ENCODE results near the gene DUT. TPM values are rescaled to one million over a fixed set of nuclear protein-coding genes. Genes with fewer than 3 reads are reported as not detected.

Gene DUT
- total RNA-seq, 1 experiment from 2014 or later, result 148 TPM

DNA sequence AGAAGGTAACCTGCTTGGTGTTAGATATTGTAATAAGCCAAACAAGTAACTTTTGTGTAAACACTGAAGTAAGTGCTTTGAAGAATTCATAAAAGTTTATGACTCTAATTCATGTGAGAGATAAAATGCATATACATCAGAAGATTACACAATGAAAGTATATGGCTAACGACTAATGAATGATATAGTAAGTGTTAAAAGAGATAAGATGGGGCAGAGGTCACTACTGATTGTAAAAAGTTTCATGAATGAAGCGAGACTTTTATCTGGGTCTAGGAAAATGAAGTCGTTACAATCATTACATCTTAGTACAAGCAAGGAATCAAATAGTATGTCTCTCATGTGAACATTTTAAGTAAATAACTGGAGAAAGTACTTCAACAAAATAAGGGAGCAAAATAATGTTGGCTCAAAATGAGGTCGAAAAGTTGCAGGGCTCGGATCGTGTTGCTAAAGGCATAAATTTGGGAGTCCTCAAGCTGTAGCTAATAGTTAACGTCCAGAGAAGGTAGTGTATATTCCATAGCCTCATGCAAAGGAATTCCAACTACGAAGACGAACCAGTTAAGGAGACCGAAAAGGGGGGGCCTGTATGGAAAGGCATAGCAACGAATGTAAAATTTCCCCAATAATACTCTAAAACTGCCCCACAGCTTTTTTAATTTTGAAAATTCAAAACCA, 984 bp upstream of the DUT start:
- DNase-seq (ENCODE audit: low spot score), result no peak

DNA sequence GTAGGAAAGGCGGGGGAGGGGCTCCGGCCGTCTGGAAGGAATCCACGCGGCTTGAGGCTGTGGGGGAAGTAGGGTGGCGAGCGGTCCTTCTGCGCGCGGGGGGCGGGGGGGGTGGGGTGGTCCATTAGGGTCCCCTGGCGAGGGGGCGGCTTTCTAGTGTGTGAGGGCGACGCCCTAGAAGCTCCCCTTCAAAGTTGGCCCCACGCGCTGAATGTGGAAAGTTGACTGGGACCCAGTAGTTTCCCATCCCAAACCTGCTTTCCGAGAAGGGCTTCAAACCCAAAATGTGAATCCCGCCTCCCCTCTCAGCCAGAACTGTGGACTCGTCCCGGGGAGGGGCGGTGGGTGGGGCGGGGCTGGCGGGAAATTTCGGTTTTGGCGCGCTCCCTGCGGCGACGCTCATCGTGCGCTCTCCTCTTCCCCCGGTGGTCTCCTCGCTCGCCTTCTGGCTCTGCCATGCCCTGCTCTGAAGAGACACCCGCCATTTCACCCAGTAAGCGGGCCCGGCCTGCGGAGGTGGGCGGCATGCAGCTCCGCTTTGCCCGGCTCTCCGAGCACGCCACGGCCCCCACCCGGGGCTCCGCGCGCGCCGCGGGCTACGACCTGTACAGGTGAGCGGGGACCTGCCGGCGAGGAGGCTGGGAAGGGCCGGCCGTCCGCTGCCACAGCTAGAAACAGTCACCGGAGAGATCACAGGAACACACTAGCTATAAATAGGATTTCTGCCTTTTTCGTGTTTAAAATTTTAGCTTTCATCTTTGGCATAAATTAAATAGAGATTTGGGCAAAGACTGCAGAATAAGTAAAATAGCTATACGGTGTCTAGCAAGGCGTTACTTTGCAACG, 790 bp downstream of the DUT start:
- DNase-seq (ENCODE audit: low spot score), result peak; percentile 42

DNA sequence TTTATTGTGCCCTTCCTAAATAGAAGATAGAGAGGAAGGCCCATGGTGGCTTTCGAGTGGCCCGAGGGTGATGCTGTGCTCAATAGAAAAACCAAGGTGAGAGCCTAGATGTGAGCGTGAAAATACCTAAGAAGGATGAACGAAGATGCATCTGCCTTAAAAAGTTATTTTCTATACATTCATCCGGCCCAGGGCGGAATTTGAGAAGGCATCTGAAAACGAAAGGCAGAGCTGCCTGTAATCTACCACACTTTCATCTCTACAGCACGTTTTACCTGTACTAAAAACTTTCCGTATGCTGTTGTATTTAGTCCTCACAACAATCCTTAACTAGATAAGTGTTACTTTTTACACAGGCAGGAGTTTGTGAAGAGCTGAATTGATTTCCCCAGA, 1.4 kb downstream of the DUT start:
- DNase-seq (ENCODE audit: low spot score), result no peak

DNA sequence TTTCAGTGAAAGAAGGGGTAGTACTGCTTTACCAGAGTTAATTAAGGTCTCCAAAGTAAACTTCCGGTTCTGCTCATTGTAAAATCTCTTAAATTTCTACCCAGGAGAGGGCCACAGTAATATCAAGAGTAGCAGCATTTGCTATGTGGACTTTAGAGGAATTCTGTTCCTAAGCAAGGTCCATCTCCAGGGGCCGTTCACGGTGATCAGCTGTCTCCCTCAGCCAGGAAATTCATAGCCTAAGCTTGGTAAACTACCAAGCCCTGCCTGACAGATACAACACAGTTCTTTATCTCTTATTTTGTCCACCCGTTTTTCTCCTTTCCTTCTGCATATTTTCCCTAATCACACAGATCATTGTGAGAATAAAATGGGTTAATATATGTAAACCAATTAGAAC, 2.3 kb downstream of the DUT start:
- DNase-seq (ENCODE audit: low spot score), result no peak

DNA sequence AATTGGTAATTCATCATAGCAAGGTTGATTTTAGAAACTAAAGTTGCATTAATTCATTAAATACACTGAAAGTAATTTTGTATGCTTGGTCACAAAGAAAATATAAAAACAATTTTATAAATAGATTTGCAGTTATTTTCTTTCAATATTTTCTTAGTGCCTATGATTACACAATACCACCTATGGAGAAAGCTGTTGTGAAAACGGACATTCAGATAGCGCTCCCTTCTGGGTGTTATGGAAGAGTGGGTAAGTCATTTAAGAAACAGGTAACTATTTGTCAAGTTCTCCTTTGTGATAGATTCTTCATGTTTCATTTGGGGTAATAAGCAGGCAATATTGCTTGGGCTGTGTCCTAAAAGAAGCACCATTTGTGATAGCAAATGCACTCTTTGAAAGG, 3.0 kb downstream of the DUT start:
- DNase-seq (ENCODE audit: low spot score), result no peak

DNA sequence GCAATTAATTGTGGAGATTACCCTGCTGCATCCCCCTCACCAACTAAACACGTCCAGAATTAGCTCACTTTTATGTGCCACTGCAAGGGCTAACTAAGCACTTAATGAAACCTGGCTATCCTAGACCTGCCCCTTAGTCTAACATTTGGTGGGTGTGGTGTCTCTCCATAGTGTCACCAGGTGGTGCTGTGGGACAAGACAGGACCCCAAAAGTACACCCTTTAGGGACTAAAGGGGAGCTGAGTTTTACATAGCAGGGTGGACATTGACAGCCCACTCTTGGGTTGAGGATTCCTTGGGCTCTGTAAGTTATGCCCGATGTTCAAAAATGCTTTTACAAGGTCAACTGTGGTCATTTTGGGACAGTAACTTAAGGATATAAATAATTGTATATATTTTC, 5.7 kb downstream of the DUT start:
- DNase-seq (ENCODE audit: low spot score), result no peak

DNA sequence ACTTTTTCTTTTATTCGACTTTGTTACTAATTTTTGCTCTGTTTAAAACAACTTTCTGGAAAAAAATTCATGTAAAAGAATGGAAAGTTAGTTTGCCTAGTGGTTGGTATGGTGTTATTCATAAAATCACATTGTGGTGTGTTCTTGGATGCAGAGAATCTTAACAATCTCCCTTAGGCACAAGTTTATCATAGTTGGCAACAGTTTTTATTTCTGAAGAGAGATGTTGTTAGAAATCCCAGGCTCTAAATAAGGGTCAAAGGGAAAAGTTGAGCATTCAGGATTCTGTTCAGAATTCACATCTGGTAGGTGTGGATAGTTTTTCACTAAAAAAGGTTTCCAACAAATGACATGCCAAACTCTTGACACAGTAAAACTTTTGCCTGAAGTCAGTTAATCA, 6.4 kb downstream of the DUT start:
- no peak for DNase-seq (ENCODE audit: low spot score)

DNA sequence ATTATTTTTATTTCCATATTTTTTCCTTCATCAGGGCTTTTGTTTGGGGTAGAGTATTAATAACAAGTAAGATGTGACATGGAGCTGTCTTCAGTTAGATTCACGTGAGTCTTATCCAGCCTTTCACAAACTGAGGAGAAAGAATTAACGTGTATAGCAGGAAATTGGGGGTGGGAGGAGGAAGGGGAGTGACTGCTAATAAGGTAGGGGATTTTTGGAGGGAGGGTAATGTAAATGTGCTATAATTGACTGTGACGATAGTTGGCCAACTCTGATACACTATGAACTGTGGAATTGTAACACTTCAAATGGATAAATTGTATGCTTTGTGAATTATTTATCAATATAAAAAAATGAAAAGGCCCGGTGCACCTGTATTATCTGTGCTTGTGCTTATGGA, 8.9 kb downstream of the DUT start:
- no peak for DNase-seq (ENCODE audit: low spot score)

DNA sequence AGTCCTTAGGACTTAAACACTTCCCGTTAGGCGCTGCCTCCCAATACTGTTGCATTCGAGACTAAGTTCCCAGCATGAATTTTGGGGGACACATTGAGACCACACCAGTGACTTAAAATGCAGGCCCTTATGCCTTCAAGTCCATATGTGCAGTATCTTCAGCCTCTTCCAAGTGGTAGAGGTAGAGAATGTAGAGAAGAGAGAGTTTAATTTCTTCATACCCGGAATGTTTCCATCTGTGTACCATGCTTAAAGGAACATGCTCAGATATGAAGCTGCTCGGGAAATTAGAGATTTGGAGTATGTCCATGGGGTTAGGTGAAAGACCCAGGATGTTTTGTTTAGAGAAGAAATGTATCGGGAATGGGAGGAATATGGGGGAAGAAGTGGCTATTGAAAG, 12.6 kb downstream of the DUT start:
- DNase-seq (ENCODE audit: low spot score), result no peak

DNA sequence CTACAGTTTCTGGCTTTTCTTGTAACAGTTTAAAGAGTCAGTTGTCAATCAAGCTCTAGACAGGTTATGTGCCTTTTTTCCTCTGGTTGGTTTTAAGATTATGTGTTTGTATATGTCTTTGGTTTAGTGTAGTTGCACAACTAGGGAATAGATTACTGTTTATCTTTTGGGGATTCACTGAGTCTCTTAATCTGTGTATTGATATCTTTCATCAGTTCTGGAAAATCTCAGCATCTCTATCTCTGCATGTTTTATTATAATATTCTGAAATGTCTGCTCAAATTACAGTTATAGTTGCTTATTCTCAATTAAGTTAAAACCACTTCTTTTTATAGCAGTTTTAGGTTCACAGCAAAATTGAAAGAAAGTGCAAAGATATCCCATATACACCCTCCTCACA, 14.3 kb downstream of the DUT start:
- DNase-seq (ENCODE audit: low spot score), result no peak

DNA sequence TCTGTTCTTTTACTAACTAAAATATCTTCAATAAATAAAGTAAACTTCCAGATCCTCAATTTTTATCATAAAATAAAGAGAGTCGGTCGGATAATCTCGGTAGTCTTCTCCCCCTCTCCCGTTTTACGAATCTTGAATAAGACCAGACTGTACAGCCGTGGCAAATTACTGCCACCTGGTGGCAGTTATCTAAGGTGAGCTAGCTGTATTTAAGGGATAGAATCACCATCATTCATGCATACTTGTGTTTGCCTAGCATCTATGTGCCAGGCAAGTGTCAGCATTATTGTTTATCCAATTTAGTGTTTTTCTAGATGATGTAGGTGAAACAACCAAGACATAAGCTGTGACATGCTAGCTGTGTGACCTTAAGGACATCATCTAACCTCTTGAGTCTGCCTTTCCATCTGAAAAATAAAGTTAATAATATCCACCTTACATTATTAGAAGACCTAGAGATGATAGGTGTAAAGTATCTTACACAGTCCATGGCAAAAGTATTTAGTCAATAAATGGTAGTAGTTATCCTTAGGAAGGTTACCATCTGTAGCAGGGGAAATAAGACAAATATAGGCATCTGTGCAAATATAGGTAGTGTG, 21.3 kb downstream of the DUT start:
- DNase-seq (ENCODE audit: low spot score), result peak; percentile 70

DNA sequence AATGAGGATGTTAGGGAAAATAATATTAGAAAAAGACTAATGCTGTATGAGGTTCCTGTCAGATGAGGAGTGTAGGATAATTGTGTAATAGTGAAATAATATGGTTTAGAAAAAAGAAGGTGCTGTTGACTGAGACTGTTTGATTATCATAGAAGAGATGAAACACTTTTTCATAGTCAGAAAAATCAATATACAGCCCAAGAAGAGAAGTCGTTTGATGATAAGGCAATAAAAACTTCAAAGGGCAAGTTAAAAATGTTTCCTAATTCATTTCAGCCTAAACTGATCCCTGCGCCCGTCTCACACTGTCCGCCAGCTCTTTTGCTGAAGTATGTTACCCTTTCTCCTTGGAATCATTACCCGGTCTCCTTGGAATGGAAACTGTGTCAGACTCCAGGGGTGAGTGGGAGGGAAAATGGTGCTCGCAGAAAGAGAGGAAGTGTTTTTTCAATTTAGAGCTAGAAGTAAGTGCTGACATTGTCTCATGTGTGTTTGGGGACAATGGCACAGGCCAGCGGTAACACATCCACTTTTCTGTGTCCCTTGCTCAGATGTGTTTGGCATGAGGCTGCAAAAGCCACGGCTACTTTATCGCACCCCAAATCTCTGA, 23.6 kb downstream of the DUT start:
- no peak for DNase-seq (ENCODE audit: low spot score)

DNA sequence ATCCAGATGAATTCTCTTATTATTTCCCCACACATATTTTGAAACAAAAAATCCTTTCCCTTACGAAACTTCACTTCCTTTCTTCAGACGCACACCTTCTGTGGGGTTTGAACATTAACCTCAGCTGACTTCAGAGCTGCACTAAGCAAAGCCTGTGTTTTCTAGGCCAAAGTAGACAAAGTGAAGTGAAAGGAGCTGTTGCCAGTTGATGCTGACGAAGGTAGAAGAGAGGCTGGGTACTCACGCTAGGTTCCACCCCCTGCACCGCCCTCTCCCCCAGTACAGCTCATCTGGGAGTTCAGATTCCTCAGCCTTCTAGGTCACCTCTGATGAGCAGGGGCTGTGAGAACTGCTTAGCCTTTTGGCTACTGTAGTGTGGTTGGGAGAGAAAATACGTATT, 24.1 kb downstream of the DUT start:
- no peak for DNase-seq (ENCODE audit: low spot score)

DNA sequence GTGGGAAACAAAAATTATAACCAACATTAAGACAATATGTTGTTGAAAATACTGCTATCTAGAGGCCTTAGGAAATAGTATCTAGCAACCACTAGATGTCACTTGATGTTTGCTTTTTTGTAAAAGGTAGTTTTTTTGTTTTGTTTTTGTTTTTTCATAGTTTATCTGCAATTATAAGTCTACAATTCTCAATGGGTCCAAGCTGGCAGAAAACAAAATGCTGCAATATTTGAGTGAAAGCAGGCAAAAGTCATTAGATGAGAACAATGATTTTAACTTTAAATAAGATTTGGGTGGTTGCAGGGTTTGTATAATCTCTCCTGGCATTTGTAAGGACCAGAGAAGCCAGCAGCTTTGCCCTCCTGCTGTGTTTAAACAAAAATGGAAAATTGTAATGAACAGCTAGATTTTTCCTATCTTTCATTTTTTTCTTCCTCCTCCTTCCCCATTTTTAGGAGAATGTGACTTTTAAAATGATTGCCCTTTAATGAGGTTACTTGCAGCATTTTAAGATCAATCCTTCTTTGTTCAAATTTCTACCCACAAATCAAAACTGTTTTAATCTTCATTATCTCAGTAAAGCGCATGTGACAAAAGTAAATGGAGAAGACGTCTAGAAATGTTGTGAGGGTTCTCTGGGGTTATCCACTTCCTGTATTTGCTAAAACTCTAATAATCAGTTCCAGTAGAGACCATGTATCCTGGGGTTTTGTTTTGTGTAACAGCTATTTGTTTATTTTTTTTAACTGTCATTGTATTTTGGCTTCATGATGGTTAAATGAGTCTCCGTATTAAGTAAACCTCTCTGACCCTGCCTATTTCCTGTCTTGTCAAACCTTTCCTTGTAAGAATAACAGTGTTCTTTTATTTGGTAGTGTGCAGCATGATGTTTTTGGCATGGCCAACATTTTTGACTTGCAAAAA, 27.3 kb downstream of the DUT start:
- DNase-seq (ENCODE audit: low spot score), result peak; percentile 45

DNA sequence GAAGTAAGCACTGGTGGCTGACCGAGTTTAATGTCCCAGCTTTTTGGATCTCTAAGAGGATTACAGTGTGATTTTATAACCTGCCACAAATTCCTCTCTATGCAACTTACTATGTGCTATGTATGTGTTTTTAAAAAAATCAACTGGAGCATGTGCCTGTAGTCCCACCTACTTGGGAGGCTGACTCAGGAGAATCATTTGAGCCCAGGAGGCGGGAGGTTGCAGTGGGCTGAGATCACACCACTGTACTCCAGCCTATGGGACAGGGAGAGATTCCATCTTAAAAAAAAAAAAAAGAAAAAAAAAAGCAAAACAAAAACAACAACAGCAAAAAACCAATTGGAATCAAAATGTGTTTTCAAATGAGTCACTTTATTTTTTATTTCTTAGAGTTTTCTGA, 29.6 kb downstream of the DUT start:
- peak; percentile 54 for DNase-seq (ENCODE audit: low spot score)

DNA sequence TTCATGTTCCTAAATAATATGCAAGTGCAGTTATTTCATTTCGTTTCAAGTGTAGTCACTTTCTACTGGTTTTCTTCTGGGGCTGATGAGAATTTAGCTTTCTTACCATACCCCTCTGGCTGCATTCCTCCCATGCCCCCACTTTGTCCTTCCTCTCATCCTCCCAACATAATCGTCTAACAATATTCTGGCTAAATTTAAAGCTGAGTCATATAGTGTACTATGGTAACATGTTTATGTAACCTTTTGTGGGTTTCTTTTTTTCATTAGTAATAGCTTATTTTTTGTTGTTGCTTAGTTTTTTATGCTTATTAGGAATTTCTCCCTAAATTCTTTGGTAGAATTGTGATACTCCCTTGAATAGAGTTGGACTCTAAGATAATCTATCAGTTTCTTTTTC, 30.5 kb downstream of the DUT start:
- DNase-seq (ENCODE audit: low spot score), result no peak

DNA sequence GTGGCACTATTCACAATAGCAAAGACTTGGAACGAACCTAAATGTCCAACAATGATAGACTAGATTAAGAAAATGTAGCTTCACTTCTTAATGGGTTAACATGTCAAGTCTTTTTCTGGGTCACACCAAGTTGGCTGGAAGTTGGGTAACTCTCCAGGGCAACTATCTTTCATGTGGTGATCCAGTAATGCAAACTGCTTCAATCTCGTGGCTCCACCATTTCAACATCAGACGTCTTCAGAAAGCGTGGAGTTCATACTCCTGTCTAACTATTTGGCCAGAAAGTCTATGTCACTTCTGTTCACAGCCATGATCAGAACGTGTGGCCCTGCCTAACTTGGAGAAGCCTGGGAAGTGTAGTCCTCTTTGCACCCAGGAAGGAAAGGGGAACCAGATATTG, 32.2 kb downstream of the DUT start:
- no peak for DNase-seq (ENCODE audit: low spot score)

DNA sequence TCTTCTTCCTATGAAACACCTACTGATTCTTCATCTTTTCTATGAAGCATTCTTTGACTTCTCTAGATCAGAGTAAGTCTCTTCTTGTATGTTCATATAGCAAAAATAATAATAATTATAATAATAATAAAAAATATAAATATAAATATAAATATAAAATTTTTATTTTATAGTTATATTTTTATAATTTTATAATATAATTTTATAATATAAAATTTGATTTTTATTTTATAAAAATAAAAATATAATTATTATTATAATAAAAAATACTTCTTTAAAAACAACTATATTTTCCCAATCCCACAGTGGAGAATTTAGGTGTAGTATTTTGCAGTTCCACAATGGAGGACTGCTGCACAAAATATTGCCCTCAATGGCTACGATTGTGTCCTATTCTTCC, 34.3 kb downstream of the DUT start:
- DNase-seq (ENCODE audit: low spot score), result no peak

DNA sequence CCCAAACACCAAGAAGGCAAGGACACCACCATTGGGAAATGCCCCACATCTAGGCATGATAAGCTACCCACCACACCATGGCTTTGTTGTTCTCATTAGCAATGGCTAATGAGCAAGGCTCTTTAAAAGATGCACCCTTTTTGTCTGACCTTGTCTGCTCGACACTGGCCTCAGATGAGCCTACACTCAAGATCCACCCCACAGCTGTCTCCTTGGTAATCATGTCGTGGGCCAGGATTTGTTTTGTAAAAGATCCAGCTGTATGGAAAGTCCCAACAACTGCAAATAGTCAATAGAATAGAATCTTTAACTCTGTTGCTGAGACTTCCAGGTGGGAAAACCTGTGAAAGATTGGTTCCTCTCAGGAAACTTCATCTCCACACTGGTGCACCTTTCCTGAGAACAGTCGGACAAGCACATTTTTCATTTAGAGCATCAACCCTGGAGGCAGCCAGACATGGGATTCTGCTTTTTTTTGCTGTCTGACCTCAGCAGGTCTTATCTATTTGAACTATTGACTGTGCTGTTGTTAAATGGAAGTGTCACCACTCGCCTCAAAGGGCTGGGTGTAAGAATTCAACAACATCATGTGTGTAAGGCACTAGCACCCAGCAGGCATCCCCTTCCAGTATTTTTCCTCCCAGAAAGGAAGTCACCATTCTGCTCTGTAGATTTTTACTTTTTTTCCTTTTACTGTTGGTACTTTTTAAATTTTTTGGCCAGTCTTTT, 35.5 kb downstream of the DUT start:
- no peak for DNase-seq (ENCODE audit: low spot score)

DNA sequence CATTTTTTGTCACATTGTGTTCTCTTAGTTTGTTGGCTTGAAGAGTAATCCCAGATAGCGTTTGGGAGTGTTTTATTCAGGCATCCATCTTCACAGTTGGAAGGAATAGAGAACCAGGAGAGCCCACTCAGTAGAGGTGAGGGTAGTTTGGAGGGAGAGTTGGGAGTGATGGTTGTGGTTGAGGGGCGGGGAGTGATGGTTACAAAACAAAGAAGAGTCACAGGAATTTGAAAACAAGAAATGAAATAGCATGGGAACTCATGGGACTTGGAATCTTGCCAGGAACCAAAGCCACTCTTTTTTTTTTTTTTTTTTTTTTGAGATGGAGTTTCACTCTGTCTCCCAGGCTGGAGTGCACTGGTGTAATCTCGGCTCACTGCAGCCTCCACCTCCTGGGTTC, 36.3 kb downstream of the DUT start:
- DNase-seq (ENCODE audit: low spot score), result no peak

DNA sequence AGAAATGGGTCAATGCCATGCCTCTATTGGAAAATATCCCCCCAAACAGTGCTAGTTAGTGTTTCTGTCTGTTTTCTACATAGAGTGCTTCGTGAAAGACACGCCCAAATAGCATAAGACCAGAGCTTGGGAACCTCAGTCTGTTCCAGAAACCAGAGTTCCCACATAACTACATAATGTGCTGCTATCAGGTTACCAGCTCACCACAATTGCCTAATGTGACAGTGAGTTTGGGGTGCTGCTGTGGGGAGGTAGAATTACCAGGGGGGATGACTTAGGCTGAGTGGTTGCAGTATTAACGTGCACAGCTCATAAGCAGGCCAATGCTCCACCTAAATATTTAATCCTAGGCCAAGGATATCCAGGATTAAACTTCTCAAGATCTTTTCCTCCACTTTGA, 39.2 kb downstream of the DUT start:
- DNase-seq (ENCODE audit: low spot score), result peak; percentile 29

All from A172 (cell line).